Jurkat, Clone E6-1 (cell line): Measurements from ENCODE around the gene OS9. TPM values are rescaled to one million over a fixed set of nuclear protein-coding genes. Genes with fewer than 3 reads are reported as not detected.
A peak's percentile ranks its signal among the peaks of the same experiment; 100 is the strongest.
"Not testable (repeated sequence)": the region's sequence is repeated elsewhere in the genome, so short reads cannot be mapped to it uniquely, and the experiment has no call there.

Source experiments
- DNase-seq: peaks from one replicate; pipeline ENCODE4 v3.0.0-alpha.2; 2011; ENCODE audit warnings: low read depth, low spot score
- H3K4me3 ChIP-seq: 2 replicates; pipeline ENCODE4 v1.5.1; 2011; ENCODE audit warnings: mild to moderate bottlenecking, low read length, control low read depth, moderate library complexity
- polyA plus RNA-seq: library from polyadenylated mRNA; unstranded; fragments of >200 nt; gene quantifications from one replicate; pipeline ENCODE4 v1.2.1, GENCODE V29; 2012; ENCODE audit warnings: missing spikeins; ENCODE audit not compliant: insufficient read length, insufficient read depth

Gene OS9
- polyA plus RNA-seq: 88.1 TPM

- DNase-seq: peak; percentile 100
- H3K4me3 ChIP-seq: peak within 1 kb of the TSS; percentile 97
Observed at GRCh38 chr12:57693659-57694458, at the start of gene OS9. OS9 (plus strand) TSS chr12:57694132; CDS start chr12:57694162, 30 bp downstream.

- H3K4me3 ChIP-seq: not testable (repeated sequence)
- DNase-seq: peak; percentile 45
Observed at GRCh38 chr12:57645990-57646658, 47.8 kb upstream of the OS9 start.

GRCh38 chr12:57646659-57647049 lies 47.3 kb upstream of the OS9 start:
- DNase-seq, H3K4me3 ChIP-seq: not testable (repeated sequence)

- no peak overlapping the region for H3K4me3 ChIP-seq
- no peak for DNase-seq
Observed at GRCh38 chr12:57654042-57654441, 39.9 kb upstream of the OS9 start.

- no peak for DNase-seq
Observed at GRCh38 chr12:57655541-57656240, 38.2 kb upstream of the OS9 start.

GRCh38 chr12:57656408-57656807 lies 37.5 kb upstream of the OS9 start:
- H3K4me3 ChIP-seq, DNase-seq: not testable (repeated sequence)

More at GRCh38 chr12:57655541-57656240, 38.2 kb upstream of the OS9 start:
- no peak overlapping the region for H3K4me3 ChIP-seq

GRCh38 chr12:57657744-57658143 lies 36.2 kb upstream of the OS9 start:
- no peak for DNase-seq
- no peak overlapping the region for H3K4me3 ChIP-seq

- no peak overlapping the region for H3K4me3 ChIP-seq
- no peak for DNase-seq
Observed at GRCh38 chr12:57658890-57659289, 35.0 kb upstream of the OS9 start.

- DNase-seq: no peak
- H3K4me3 ChIP-seq: no peak overlapping the region
Observed at GRCh38 chr12:57661376-57661775, 32.6 kb upstream of the OS9 start.

- H3K4me3 ChIP-seq, DNase-seq: not testable (repeated sequence)
Observed at GRCh38 chr12:57665066-57665820, 28.7 kb upstream of the OS9 start.

- no peak overlapping the region for H3K4me3 ChIP-seq
- DNase-seq: no peak
Observed at GRCh38 chr12:57666897-57667296, 27.0 kb upstream of the OS9 start.

- not testable (repeated sequence) for H3K4me3 ChIP-seq, DNase-seq
Observed at GRCh38 chr12:57669691-57670090, 24.2 kb upstream of the OS9 start.

- DNase-seq, H3K4me3 ChIP-seq: not testable (repeated sequence)
Observed at GRCh38 chr12:57671811-57672210, 22.1 kb upstream of the OS9 start.

GRCh38 chr12:57672801-57673200 lies 21.1 kb upstream of the OS9 start:
- no peak for DNase-seq
- H3K4me3 ChIP-seq: no peak overlapping the region

GRCh38 chr12:57674691-57675090 lies 19.2 kb upstream of the OS9 start:
- no peak for DNase-seq
- H3K4me3 ChIP-seq: no peak overlapping the region

GRCh38 chr12:57677947-57678346 lies 16.0 kb upstream of the OS9 start:
- not testable (repeated sequence) for DNase-seq

GRCh38 chr12:57679697-57680096 lies 14.2 kb upstream of the OS9 start:
- no peak overlapping the region for H3K4me3 ChIP-seq
- DNase-seq: no peak

More at GRCh38 chr12:57677947-57678346, 16.0 kb upstream of the OS9 start:
- not testable (repeated sequence) for H3K4me3 ChIP-seq

GRCh38 chr12:57687862-57688261 lies 6.1 kb upstream of the OS9 start:
- DNase-seq: no peak
- no peak overlapping the region for H3K4me3 ChIP-seq

- no peak overlapping the region for H3K4me3 ChIP-seq
- DNase-seq: no peak
Observed at GRCh38 chr12:57688931-57689330, 5.0 kb upstream of the OS9 start.
